HCT116 (cell line): Measurements from ENCODE around the gene HEPN1. TPM values are rescaled to one million over a fixed set of nuclear protein-coding genes. Genes with fewer than 3 reads are reported as not detected.

Source experiments
- ATAC-seq: fragments of 200-7000 bp; cut with Tn5 transposase; 2 replicates; pipeline ENCODE4 v1.9.1; 2020; ENCODE audit warnings: mild to moderate bottlenecking, moderate library complexity
- BruUV-seq: library from RNA; stranded (reverse); fragments of 400-500 nt; replicated peaks from 2 replicates; lab custom pipeline; 2021; lab: Mats Ljungman, UMichigan
- CTCF ChIA-PET: fragments of 300-600 bp; sonication (Branson Sonifier 250); formaldehyde crosslinking; loops from one replicate; lab custom pipeline; 2021; ENCODE audit warnings: antibody characterized with exemption; lab: Charles Lee
- POLR2A ChIA-PET: fragments of 300-600, 350-600 bp; sonication (Branson Sonifier 250); formaldehyde crosslinking; loops from one replicate; lab custom pipeline; 2021; ENCODE audit warnings: antibody characterized with exemption; lab: Charles Lee
- RAD21 ChIA-PET, 2 experiments: fragments of 300-600 bp; sonication (Branson Sonifier 250); formaldehyde crosslinking; loops; one replicate each; lab custom pipeline; 2023; ENCODE audit warnings: low total read pairs in 2 of 2; ENCODE audit not compliant: uncharacterized antibody in 2 of 2, unreplicated experiment in 2 of 2, low non-redundant PET in 1 of 2; lab: Charles Lee
- DNase-seq: peaks from one replicate; pipeline ENCODE4 v3.0.0-alpha.2; 2010; ENCODE audit warnings: low read depth, low spot score
- H2AFZ ChIP-seq: fragments of 200-600 bp; shearing (Covaris generic), sonication (generic); 2 replicates; pipeline ENCODE4 v1.6.1; 2017; ENCODE audit warnings: low read depth, mixed run types, mixed read lengths, antibody characterized with exemption, low read length; ENCODE audit not compliant: poor library complexity, severe bottlenecking
- H3K27ac ChIP-seq: 2 replicates; pipeline ENCODE4 v1.5.1; 2012; ENCODE audit warnings: low read depth, low read length
- H3K27me3 ChIP-seq: fragments of 200-600 bp; sonication (generic); 2 replicates; pipeline ENCODE4 v1.6.1; 2016; ENCODE audit warnings: mixed run types, low read length, mixed read lengths; ENCODE audit not compliant: insufficient read depth
- H3K36me3 ChIP-seq, 2 experiments: fragments of 200-500 bp in 1 of 2; fragments of 200-600 bp in 1 of 2; sonication (Bioruptor generic) in 1 of 2; sonication (generic) in 1 of 2; 2 replicates each; pipeline versions ENCODE4 v1.5.1 to v1.6.1; 2014 to 2016; ENCODE audit warnings: low read length in 2 of 2, inconsistent platforms in 1 of 2, mixed read lengths in 1 of 2, mixed run types in 1 of 2; ENCODE audit not compliant: insufficient read depth in 2 of 2, control insufficient read depth in 1 of 2
- H3K4me1 ChIP-seq, 2 experiments: fragments of 200-600 bp in 1 of 2; sonication (generic) in 1 of 2; 2 replicates each; pipeline versions ENCODE4 v1.5.1 to v1.6.1; 2012 to 2017; ENCODE audit warnings: low read length in 2 of 2, inconsistent platforms in 1 of 2, mild to moderate bottlenecking in 1 of 2, mixed read lengths in 1 of 2, mixed run types in 1 of 2, moderate library complexity in 1 of 2; ENCODE audit not compliant: insufficient read depth in 2 of 2, control insufficient read depth in 1 of 2
- H3K4me2 ChIP-seq: fragments of 200-600 bp; sonication (generic); 2 replicates; pipeline ENCODE4 v1.6.1; 2017; ENCODE audit warnings: mixed run types, low read length, mixed read lengths
- H3K4me3 ChIP-seq, 2 experiments: fragments of 200-600 bp in 1 of 2; sonication (generic) in 1 of 2; replicated peaks in 1 of 2; 2 replicates each; pipeline ENCODE4 v1.5.1; 2011 to 2016; ENCODE audit warnings: low read length in 2 of 2, control low read depth in 1 of 2, low read depth in 1 of 2, mild to moderate bottlenecking in 1 of 2, mixed read lengths in 1 of 2, mixed run types in 1 of 2
- H3K79me2 ChIP-seq: fragments of 200-600 bp; sonication (generic); 2 replicates; pipeline ENCODE4 v1.6.1; 2017; ENCODE audit warnings: mild to moderate bottlenecking, mixed run types, low read length, moderate library complexity, mixed read lengths; ENCODE audit not compliant: insufficient read depth
- H3K9ac ChIP-seq: fragments of 200-600 bp; sonication (generic); 2 replicates; pipeline ENCODE4 v1.6.1; 2016; ENCODE audit warnings: low read length, mixed read lengths
- H3K9me2 ChIP-seq: fragments of 200-600 bp; sonication (generic), shearing (Covaris generic); 2 replicates; pipeline ENCODE4 v1.6.1; 2017; ENCODE audit warnings: mixed run types, mild to moderate bottlenecking, moderate library complexity; ENCODE audit not compliant: insufficient read depth
- H3K9me3 ChIP-seq, 2 experiments: fragments of 200-500 bp in 1 of 2; fragments of 200-600 bp in 1 of 2; sonication (Bioruptor generic) in 1 of 2; sonication (generic) in 1 of 2; 2 replicates each; pipeline ENCODE4 v1.6.1; 2014 to 2017; ENCODE audit warnings: low read length in 2 of 2, mixed read lengths in 2 of 2, inconsistent platforms in 1 of 2, low read depth in 1 of 2, mild to moderate bottlenecking in 1 of 2, mixed run types in 1 of 2, moderate library complexity in 1 of 2; ENCODE audit not compliant: control insufficient read depth in 1 of 2, insufficient read depth in 1 of 2
- H4K20me1 ChIP-seq: fragments of 200-600 bp; sonication (generic), shearing (Covaris generic); 2 replicates; pipeline ENCODE4 v1.6.1; 2017; ENCODE audit warnings: mixed run types, mild to moderate bottlenecking, moderate library complexity; ENCODE audit not compliant: insufficient read depth
- CBX3 ChIP-seq: IDR thresholded peaks from 2 replicates; pipeline ENCODE4 v1.6.1; 2012; ENCODE audit warnings: low read depth
- FOSL1 ChIP-seq: IDR thresholded peaks from 2 replicates; pipeline ENCODE4 v1.6.1; 2012; ENCODE audit warnings: low read depth
- JUND ChIP-seq: IDR thresholded peaks from 2 replicates; pipeline ENCODE4 v1.6.1; 2012
- POLR2AphosphoS5 ChIP-seq: IDR thresholded peaks from 2 replicates; pipeline ENCODE4 v1.6.1; 2011; ENCODE audit warnings: mild to moderate bottlenecking, low read depth, low read length, moderate library complexity
- SIN3A ChIP-seq: IDR thresholded peaks from 2 replicates; pipeline ENCODE4 v1.6.1; 2012; ENCODE audit warnings: low read depth
- SP1 ChIP-seq: IDR thresholded peaks from 2 replicates; pipeline ENCODE4 v1.6.1; 2012; ENCODE audit warnings: low read depth
- YY1 ChIP-seq: IDR thresholded peaks from 2 replicates; pipeline ENCODE4 v1.6.1; 2011; ENCODE audit warnings: low read length, low read depth, moderate library complexity, mild to moderate bottlenecking; ENCODE audit not compliant: insufficient replicate concordance; ENCODE audit errors: extremely low read depth
- intact Hi-C: fragments of 100-400 bp; cut with micrococcal nuclease; formaldehyde crosslinking; loops from 2 replicates; pipeline ENCODE4 v1.10.0; 2022
- total RNA-seq: library from RNA; stranded (reverse); gene quantifications from one replicate; pipeline ENCODE4 v1.2.1, GENCODE V29; 2021; ENCODE audit not compliant: unreplicated experiment
- TF ChIP-seq, protein P1 (sequence below): IDR thresholded peaks from 2 replicates; pipeline ENCODE4 v1.6.1; 2012; ENCODE audit warnings: low read depth
- TF ChIP-seq, protein P2 (sequence below), 3 experiments: fragments of 200-600 bp in 1 of 3; sonication (generic) in 1 of 3; IDR thresholded peaks in 2 of 3; conservative IDR thresholded peaks in 1 of 3; 2 replicates each; pipeline ENCODE4 v1.5.1; 2012 to 2017; ENCODE audit warnings: low read depth in 2 of 3, low read length in 2 of 3, antibody characterized with exemption in 1 of 3, borderline replicate concordance in 1 of 3, control low read depth in 1 of 3, mild to moderate bottlenecking in 1 of 3, mixed read lengths in 1 of 3, mixed run types in 1 of 3, moderate library complexity in 1 of 3; ENCODE audit not compliant: insufficient read depth in 1 of 3

HEPN1 gene
- total RNA-seq, 1 experiment from 2014 or later = not detected

DNA sequence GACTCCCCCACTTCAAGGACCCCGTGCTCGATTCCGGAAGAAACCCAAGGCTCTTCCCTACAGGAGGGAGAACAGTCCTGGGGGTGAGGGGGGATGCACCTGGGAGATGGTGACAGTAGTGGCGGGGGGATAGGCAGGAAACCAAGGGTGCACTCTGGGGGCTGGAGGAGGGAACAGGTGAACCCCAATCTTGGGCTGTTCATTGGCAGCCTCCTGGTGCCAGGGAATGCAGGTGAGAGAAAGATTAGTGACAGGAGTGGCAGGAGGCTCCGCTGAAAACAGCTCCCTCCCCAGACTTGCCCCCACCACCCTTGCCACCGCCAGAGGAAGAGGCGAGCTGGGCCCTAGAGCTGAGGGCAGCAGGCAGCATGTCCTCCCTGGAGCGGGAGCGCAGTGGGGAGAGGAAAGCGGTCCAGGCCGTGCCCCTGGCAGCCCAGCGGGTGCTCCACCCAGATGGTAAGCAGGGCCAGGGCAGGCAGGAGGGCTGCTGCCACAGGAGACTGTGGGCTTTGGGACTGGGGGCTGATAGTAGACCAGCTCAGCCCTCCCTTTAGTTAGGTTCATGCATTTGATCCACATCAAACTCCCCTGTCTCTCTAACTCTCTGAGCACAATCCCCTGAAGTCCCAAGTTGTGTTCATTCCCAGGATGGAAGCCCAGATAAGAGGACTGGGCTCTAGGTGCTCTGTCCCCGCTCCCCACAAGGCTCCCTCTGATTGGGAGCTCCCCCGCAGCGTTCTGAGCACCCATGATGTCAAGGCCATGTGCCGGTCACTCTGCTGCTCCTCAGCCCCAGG, 39.4 kb upstream of the HEPN1 start:
- no peak overlapping the region for H2AFZ ChIP-seq
- H3K79me2 ChIP-seq = no peaks in the 10 kb centered on the region
- H3K27me3 ChIP-seq = no peaks in the 10 kb centered on the region
- no peaks in the 10 kb centered on the region for H3K36me3 ChIP-seq
- no peaks in the 10 kb centered on the region for H4K20me1 ChIP-seq
- no peak overlapping the region for H3K4me3 ChIP-seq
- no TSS peak for BruUV-seq
- TF ChIP-seq SP1 (no peak), FOSL1 (no peak), POLR2AphosphoS5 (no peak), YY1 (no peak), SIN3A (no peak), CBX3 (no peak), JUND (no peak)
- TF ChIP-seq, protein P1, sequence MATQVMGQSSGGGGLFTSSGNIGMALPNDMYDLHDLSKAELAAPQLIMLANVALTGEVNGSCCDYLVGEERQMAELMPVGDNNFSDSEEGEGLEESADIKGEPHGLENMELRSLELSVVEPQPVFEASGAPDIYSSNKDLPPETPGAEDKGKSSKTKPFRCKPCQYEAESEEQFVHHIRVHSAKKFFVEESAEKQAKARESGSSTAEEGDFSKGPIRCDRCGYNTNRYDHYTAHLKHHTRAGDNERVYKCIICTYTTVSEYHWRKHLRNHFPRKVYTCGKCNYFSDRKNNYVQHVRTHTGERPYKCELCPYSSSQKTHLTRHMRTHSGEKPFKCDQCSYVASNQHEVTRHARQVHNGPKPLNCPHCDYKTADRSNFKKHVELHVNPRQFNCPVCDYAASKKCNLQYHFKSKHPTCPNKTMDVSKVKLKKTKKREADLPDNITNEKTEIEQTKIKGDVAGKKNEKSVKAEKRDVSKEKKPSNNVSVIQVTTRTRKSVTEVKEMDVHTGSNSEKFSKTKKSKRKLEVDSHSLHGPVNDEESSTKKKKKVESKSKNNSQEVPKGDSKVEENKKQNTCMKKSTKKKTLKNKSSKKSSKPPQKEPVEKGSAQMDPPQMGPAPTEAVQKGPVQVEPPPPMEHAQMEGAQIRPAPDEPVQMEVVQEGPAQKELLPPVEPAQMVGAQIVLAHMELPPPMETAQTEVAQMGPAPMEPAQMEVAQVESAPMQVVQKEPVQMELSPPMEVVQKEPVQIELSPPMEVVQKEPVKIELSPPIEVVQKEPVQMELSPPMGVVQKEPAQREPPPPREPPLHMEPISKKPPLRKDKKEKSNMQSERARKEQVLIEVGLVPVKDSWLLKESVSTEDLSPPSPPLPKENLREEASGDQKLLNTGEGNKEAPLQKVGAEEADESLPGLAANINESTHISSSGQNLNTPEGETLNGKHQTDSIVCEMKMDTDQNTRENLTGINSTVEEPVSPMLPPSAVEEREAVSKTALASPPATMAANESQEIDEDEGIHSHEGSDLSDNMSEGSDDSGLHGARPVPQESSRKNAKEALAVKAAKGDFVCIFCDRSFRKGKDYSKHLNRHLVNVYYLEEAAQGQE = no peak
- TF ChIP-seq, protein P2, sequence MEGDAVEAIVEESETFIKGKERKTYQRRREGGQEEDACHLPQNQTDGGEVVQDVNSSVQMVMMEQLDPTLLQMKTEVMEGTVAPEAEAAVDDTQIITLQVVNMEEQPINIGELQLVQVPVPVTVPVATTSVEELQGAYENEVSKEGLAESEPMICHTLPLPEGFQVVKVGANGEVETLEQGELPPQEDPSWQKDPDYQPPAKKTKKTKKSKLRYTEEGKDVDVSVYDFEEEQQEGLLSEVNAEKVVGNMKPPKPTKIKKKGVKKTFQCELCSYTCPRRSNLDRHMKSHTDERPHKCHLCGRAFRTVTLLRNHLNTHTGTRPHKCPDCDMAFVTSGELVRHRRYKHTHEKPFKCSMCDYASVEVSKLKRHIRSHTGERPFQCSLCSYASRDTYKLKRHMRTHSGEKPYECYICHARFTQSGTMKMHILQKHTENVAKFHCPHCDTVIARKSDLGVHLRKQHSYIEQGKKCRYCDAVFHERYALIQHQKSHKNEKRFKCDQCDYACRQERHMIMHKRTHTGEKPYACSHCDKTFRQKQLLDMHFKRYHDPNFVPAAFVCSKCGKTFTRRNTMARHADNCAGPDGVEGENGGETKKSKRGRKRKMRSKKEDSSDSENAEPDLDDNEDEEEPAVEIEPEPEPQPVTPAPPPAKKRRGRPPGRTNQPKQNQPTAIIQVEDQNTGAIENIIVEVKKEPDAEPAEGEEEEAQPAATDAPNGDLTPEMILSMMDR (IDR thresholded peaks at IDR 0.05 in 2 of 3, conservative IDR thresholded peaks at IDR 0.05 in 1 of 3; ENCODE audit: borderline replicate concordance in 1 of 3, insufficient read depth in 1 of 3, low read depth in 2 of 3, low read length in 2 of 3) = no peak
- POLR2A ChIA-PET = no interaction called here
- H3K27ac ChIP-seq = no peak overlapping the region
- intact Hi-C loops = no loop called here
- CTCF ChIA-PET = no interaction called here
- no peak overlapping the region for H3K9ac ChIP-seq
- RAD21 ChIA-PET = no interaction called here
- no peaks in the 10 kb centered on the region for H3K9me2 ChIP-seq
- peaks cover 12 to 23% of the 10 kb centered on the region in 2 experiments for H3K4me1 ChIP-seq
- no peak for DNase-seq
- H3K4me2 ChIP-seq = no peak overlapping the region
- no peaks in the 10 kb centered on the region for H3K9me3 ChIP-seq
- no peak for ATAC-seq
